Nasal cavity respiratory epithelium epithelial cell of viscerocranial mucosa (primary cell): ENCODE measurements around the gene OR8D2. TPM values are rescaled to one million over a fixed set of nuclear protein-coding genes. Genes with fewer than 3 reads are reported as not detected.

Experiments
- total RNA-seq: library from RNA; depleted of rRNA; stranded (reverse); fragments of >200 nt; gene quantifications from 2 replicates; pipeline ENCODE4 v1.2.3, GENCODE V29; 2014

OR8D2 gene
- not detected in 2 replicates for total RNA-seq

GRCh38 chr11:124320097-124320496 lies at the start of gene OR8D2:
TSS of gene OR8D2 (minus strand) at chr11:124320197. CDS start at chr11:124320197, 0 bp downstream.

DNA sequence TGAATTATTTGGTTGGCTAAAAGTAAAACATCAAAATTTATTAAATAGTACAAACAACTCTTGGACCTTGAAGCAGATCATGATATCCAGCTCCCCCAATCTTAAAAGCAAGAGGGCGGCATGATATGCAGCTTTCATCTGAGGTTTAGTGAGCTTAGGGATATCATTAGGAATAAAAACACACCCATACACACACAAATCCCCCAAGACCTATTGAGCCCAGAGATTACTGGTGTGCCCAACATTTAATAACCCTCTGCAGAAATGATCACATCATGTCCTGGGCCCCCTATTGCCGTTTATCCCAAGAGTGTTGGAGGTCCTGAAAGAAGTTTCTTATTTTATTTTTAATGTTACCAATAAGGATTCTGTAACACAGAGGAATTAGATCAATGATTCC lies 6.1 kb downstream of the OR8D2 start, which contains the start of gene OR8D1:
Gene OR8D1 (minus strand): TSS at position 101 of the 400 bp plus-strand sequence. CDS start 3,183 bp downstream, outside the sequence.

Other genes with a start within 250 kb of the OR8D2 start
- gene VWA5A, start 204.7 kb downstream of the OR8D2 start, total RNA-seq: 16.7 and 40.6 TPM in 2 replicates
- gene OR10D3, start 136.9 kb downstream of the OR8D2 start, total RNA-seq: not detected in 2 replicates
- not detected in 2 replicates for gene OR8G1, start 79.1 kb downstream of the OR8D2 start, total RNA-seq
- not detected in 2 replicates for gene OR8G5, start 63.8 kb downstream of the OR8D2 start, total RNA-seq
- gene OR8D1, start 6.2 kb downstream of the OR8D2 start, total RNA-seq: not detected in 2 replicates
- not detected in 2 replicates for gene OR8B2, start 64.3 kb upstream of the OR8D2 start, total RNA-seq
- not detected in 2 replicates for gene OR8B3, start 78.8 kb upstream of the OR8D2 start, total RNA-seq
- not detected in 2 replicates for gene OR8B4, start 104.7 kb upstream of the OR8D2 start, total RNA-seq
- gene OR8B8, start 125.5 kb upstream of the OR8D2 start, total RNA-seq: not detected in 2 replicates
- not detected in 2 replicates for gene OR8B12, start 223.5 kb upstream of the OR8D2 start, total RNA-seq
- gene OR8A1, start 249.8 kb upstream of the OR8D2 start, total RNA-seq: not detected in 2 replicates